ENCODE data around the gene CPEB1. TPM values are rescaled to one million over a fixed set of nuclear protein-coding genes. Genes with fewer than 3 reads are reported as not detected.

Gene CPEB1
- total and polyA plus RNA-seq, 2 of the 13 experiments (the other 11 are each of a cell fraction or from before 2014, with no cell fraction given), result 0.03 to 0.07 TPM

- TF ChIP-seq PTBP1 (IDR thresholded peaks at IDR 0.05; ENCODE audit: low read depth, low read length, poor library complexity, severe bottlenecking), result no peak
- TF ChIP-seq ZNF317 (CRISPR knock-in tag; IDR thresholded peaks at IDR 0.05), result no peak
Measured at GRCh38 chr15:82692171-82692570, 45.0 kb upstream of the CPEB1 start (continued).

- FAIRE-seq (no peak), DNase-seq (ENCODE audit: low spot score) (no peak), ATAC-seq (no peak)
- Histone ChIP-seq H3K4me1 (ENCODE audit: insufficient read depth, low read length) (no peaks in the 10 kb centered on the region), H3K27me3 (ENCODE audit: control insufficient read depth in 1 of 2, insufficient read depth in 2 of 2, low read length in 2 of 2) (peaks cover 0 to 8% of the 10 kb centered on the region in 2 experiments; a peak in 1 of 5 replicates), H4K20me1 (ENCODE audit: insufficient read depth, low read length) (no peaks in the 10 kb centered on the region), H3K4me3 (replicated peaks in 1 of 3; ENCODE audit: insufficient read depth in 1 of 3, low read depth in 2 of 3, low read length in 3 of 3) (no peak overlapping the region), H3K36me3 (replicated peaks in 1 of 2; ENCODE audit: control insufficient read depth in 1 of 2, insufficient read depth in 2 of 2, low read length in 2 of 2) (no peaks in the 10 kb centered on the region), H3K9me3 (ENCODE audit: low read length) (no peaks in the 10 kb centered on the region), H3K4me2 (ENCODE audit: low read depth, low read length) (no peak overlapping the region), H3K9ac (ENCODE audit: insufficient read depth, low read depth, low read length) (no peak overlapping the region), H3K79me2 (ENCODE audit: insufficient read depth, low read length) (no peaks in the 10 kb centered on the region), H2AFZ (ENCODE audit: low read length) (no peak overlapping the region), H3K27ac (ENCODE audit: extremely low read length, insufficient read depth, low read length) (no peak overlapping the region)
- in situ Hi-C loops (cut with HindIII; ENCODE audit: extremely low pct_ligation_motif_present, low pct_unique_long_range_greater_than_20kb) (no loop called here), intact Hi-C loops (cut with micrococcal nuclease; ENCODE audit: unreplicated experiment) (no loop called here)
- TF ChIP-seq, protein P1, sequence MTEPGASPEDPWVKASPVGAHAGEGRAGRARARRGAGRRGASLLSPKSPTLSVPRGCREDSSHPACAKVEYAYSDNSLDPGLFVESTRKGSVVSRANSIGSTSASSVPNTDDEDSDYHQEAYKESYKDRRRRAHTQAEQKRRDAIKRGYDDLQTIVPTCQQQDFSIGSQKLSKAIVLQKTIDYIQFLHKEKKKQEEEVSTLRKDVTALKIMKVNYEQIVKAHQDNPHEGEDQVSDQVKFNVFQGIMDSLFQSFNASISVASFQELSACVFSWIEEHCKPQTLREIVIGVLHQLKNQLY (CRISPR knock-in tag; IDR thresholded peaks at IDR 0.05), result no peak
- TF ChIP-seq PBX2 (CRISPR knock-in tag; IDR thresholded peaks at IDR 0.05), result no peak
- no peak for TF ChIP-seq REXO4 (CRISPR knock-in tag; IDR thresholded peaks at IDR 0.05; ENCODE audit: borderline replicate concordance)
- TF ChIP-seq ELF1 (CRISPR knock-in tag; IDR thresholded peaks at IDR 0.05), result no peak
- TF ChIP-seq GATA4 (IDR thresholded peaks at IDR 0.05; ENCODE audit: borderline replicate concordance, low read depth), result no peak
- TF ChIP-seq FOSL1 (CRISPR knock-in tag; IDR thresholded peaks at IDR 0.05; ENCODE audit: borderline replicate concordance), result no peak
- TF ChIP-seq PHF20 (CRISPR knock-in tag; IDR thresholded peaks at IDR 0.05), result no peak
- TF ChIP-seq, protein P2, sequence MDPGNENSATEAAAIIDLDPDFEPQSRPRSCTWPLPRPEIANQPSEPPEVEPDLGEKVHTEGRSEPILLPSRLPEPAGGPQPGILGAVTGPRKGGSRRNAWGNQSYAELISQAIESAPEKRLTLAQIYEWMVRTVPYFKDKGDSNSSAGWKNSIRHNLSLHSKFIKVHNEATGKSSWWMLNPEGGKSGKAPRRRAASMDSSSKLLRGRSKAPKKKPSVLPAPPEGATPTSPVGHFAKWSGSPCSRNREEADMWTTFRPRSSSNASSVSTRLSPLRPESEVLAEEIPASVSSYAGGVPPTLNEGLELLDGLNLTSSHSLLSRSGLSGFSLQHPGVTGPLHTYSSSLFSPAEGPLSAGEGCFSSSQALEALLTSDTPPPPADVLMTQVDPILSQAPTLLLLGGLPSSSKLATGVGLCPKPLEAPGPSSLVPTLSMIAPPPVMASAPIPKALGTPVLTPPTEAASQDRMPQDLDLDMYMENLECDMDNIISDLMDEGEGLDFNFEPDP (CRISPR knock-in tag; conservative IDR thresholded peaks at IDR 0.05), result no peak
- no peak for TF ChIP-seq ZNF556 (CRISPR knock-in tag; IDR thresholded peaks at IDR 0.05; ENCODE audit: borderline replicate concordance)
- TF ChIP-seq, protein P3, sequence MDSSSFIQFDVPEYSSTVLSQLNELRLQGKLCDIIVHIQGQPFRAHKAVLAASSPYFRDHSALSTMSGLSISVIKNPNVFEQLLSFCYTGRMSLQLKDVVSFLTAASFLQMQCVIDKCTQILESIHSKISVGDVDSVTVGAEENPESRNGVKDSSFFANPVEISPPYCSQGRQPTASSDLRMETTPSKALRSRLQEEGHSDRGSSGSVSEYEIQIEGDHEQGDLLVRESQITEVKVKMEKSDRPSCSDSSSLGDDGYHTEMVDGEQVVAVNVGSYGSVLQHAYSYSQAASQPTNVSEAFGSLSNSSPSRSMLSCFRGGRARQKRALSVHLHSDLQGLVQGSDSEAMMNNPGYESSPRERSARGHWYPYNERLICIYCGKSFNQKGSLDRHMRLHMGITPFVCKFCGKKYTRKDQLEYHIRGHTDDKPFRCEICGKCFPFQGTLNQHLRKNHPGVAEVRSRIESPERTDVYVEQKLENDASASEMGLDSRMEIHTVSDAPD (CRISPR knock-in tag; IDR thresholded peaks at IDR 0.05), result no peak
- TF ChIP-seq ZNF83 (CRISPR knock-in tag; IDR thresholded peaks at IDR 0.05; ENCODE audit: borderline replicate concordance), result no peak
- TF ChIP-seq MTA3 (CRISPR knock-in tag; IDR thresholded peaks at IDR 0.05), result no peak
- TF ChIP-seq JDP2 (CRISPR knock-in tag; IDR thresholded peaks at IDR 0.05; ENCODE audit: borderline replicate concordance), result no peak
- 66% methylated on average over 7 of the region's 8 CpGs for WGBS (ENCODE audit: low lambda C conversion rate)
- BruUV-seq (replicated peaks), result no TSS peak
- POLR2A ChIA-PET, result no interaction called here
- CTCF ChIA-PET (ENCODE audit: low intra/inter-chr PET ratio, low total read pairs), result no interaction called here
Measured at GRCh38 chr15:82689147-82689546, 42.0 kb upstream of the CPEB1 start.

All from HepG2 (cell line).